Measurements from ENCODE around the gene MGAT5B. TPM values are rescaled to one million over a fixed set of nuclear protein-coding genes. Genes with fewer than 3 reads are reported as not detected.

MGAT5B gene
- total and polyA plus RNA-seq, 2 donors (not counting 1 experiment from before 2014, with no cell fraction given): 0.09 to 0.17 TPM

- Histone ChIP-seq H3K27me3 (ENCODE audit: control insufficient read depth, insufficient read depth, low read length) (no peaks in the 10 kb centered on the region), H3K27ac (ENCODE audit: insufficient read depth, low read length) (no peak overlapping the region), H2AFZ (ENCODE audit: low read length) (no peak overlapping the region), H3K36me3 (ENCODE audit: control insufficient read depth, insufficient read depth, low read length) (no peaks in the 10 kb centered on the region), H3K79me2 (ENCODE audit: control insufficient read depth, insufficient read depth, low read length) (no peaks in the 10 kb centered on the region), H3K4me2 (ENCODE audit: extremely low read depth, insufficient read depth, low read length) (no peak overlapping the region), H4K20me1 (ENCODE audit: control insufficient read depth, extremely low read depth, insufficient read depth, low read length) (no peaks in the 10 kb centered on the region), H3K4me3 (replicated peaks in 1 of 4; ENCODE audit: control extremely low read depth in 1 of 4, insufficient read depth in 1 of 4, low read depth in 3 of 4, low read length in 4 of 4) (no peak overlapping the region), H3K9ac (ENCODE audit: insufficient read depth, low read length) (no peak overlapping the region), H3K4me1 (ENCODE audit: control insufficient read depth, extremely low read depth, insufficient read depth, low read length) (no peaks in the 10 kb centered on the region), H3K9me3 (ENCODE audit: control insufficient read depth, insufficient read depth, low read depth, low read length) (no peaks in the 10 kb centered on the region)
- DNase-seq (ENCODE audit: low read depth in 2 of 2): no peak
- TF ChIP-seq EZH2 (IDR thresholded peaks at IDR 0.05; ENCODE audit: low read length, missing control alignments) (no peak), CTCF (conservative IDR thresholded peaks at IDR 0.05 in 1 of 2, IDR thresholded peaks at IDR 0.05 in 1 of 2; ENCODE audit: low read depth in 1 of 2, low read length in 2 of 2) (no peak)
Observed at GRCh38 chr17:76852843-76853242, 15.4 kb upstream of the MGAT5B start.

- Histone ChIP-seq H3K4me3 (replicated peaks in 1 of 4; ENCODE audit: control extremely low read depth in 1 of 4, insufficient read depth in 1 of 4, low read depth in 3 of 4, low read length in 4 of 4) (no peak overlapping the region), H3K79me2 (ENCODE audit: control insufficient read depth, insufficient read depth, low read length) (no peaks in the 10 kb centered on the region), H3K36me3 (ENCODE audit: control insufficient read depth, insufficient read depth, low read length) (no peaks in the 10 kb centered on the region), H3K27ac (ENCODE audit: insufficient read depth, low read length) (no peak overlapping the region), H2AFZ (ENCODE audit: low read length) (no peak overlapping the region), H4K20me1 (ENCODE audit: control insufficient read depth, extremely low read depth, insufficient read depth, low read length) (no peaks in the 10 kb centered on the region), H3K9me3 (ENCODE audit: control insufficient read depth, insufficient read depth, low read depth, low read length) (no peaks in the 10 kb centered on the region), H3K27me3 (ENCODE audit: control insufficient read depth, insufficient read depth, low read length) (no peaks in the 10 kb centered on the region), H3K9ac (ENCODE audit: insufficient read depth, low read length) (no peak overlapping the region), H3K4me1 (ENCODE audit: control insufficient read depth, extremely low read depth, insufficient read depth, low read length) (no peaks in the 10 kb centered on the region), H3K4me2 (ENCODE audit: extremely low read depth, insufficient read depth, low read length) (no peak overlapping the region)
- no peak for DNase-seq (ENCODE audit: low read depth in 2 of 2)
- no peak for TF ChIP-seq EZH2 (IDR thresholded peaks at IDR 0.05; ENCODE audit: low read length, missing control alignments)
- no peak for TF ChIP-seq CTCF (conservative IDR thresholded peaks at IDR 0.05 in 1 of 2, IDR thresholded peaks at IDR 0.05 in 1 of 2; ENCODE audit: low read depth in 1 of 2, low read length in 2 of 2)
Observed at GRCh38 chr17:76855105-76855504, 13.1 kb upstream of the MGAT5B start.

DNA sequence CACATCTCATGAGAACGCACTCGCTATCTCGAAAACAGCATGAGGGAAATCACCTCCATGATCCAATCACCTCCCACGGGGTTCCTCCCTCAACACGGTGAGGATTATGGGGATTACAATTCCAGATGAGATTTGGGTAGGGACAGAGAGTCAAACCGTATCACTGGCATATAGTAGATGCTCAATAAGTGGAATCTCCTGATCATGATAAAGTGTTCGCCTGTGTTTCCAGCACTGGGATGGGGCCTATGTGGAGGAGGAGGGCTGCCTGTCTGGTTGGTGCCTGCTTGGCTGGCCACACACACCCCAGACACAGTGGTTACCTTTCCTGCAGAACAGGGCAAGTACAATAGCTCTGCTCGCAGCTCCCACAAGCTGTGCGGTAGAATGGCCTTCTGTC lies 6.1 kb upstream of the MGAT5B start:
- H3K27ac ChIP-seq (ENCODE audit: insufficient read depth, low read length): no peak overlapping the region
- no peaks in the 10 kb centered on the region for H4K20me1 ChIP-seq (ENCODE audit: control insufficient read depth, extremely low read depth, insufficient read depth, low read length)
- no peaks in the 10 kb centered on the region for H3K9me3 ChIP-seq (ENCODE audit: control insufficient read depth, insufficient read depth, low read depth, low read length)
- no peak for DNase-seq (ENCODE audit: low read depth in 2 of 2)
- H2AFZ ChIP-seq (ENCODE audit: low read length): no peak overlapping the region
- no peaks in the 10 kb centered on the region for H3K36me3 ChIP-seq (ENCODE audit: control insufficient read depth, insufficient read depth, low read length)
- H3K79me2 ChIP-seq (ENCODE audit: control insufficient read depth, insufficient read depth, low read length): no peaks in the 10 kb centered on the region
- H3K4me3 ChIP-seq (replicated peaks in 1 of 4; ENCODE audit: control extremely low read depth in 1 of 4, insufficient read depth in 1 of 4, low read depth in 3 of 4, low read length in 4 of 4): no peak overlapping the region
- peaks cover 2% of the 10 kb centered on the region for H3K27me3 ChIP-seq (ENCODE audit: control insufficient read depth, insufficient read depth, low read length)
- no peak for TF ChIP-seq CTCF (conservative IDR thresholded peaks at IDR 0.05 in 1 of 2, IDR thresholded peaks at IDR 0.05 in 1 of 2; ENCODE audit: low read depth in 1 of 2, low read length in 2 of 2)
- TF ChIP-seq EZH2 (IDR thresholded peaks at IDR 0.05; ENCODE audit: low read length, missing control alignments): no peak
- no peak overlapping the region for H3K4me2 ChIP-seq (ENCODE audit: extremely low read depth, insufficient read depth, low read length)
- H3K4me1 ChIP-seq (ENCODE audit: control insufficient read depth, extremely low read depth, insufficient read depth, low read length): peaks cover 4% of the 10 kb centered on the region
- no peak overlapping the region for H3K9ac ChIP-seq (ENCODE audit: insufficient read depth, low read length)

Measured in fibroblast of lung (primary cell).